OCI-LY1 (cell line): Measurements from ENCODE around the gene ELMO3.

Source experiments
- H2AFZ ChIP-seq: fragments of 200-600 bp; sonication (generic), shearing (Covaris generic); 2 replicates; pipeline ENCODE4 v1.6.0; 2014; ENCODE audit warnings: antibody characterized with exemption, mild to moderate bottlenecking, low read length
- H3F3A ChIP-seq: fragments of 200-600 bp; sonication (generic), shearing (Covaris generic); 2 replicates; pipeline ENCODE4 v1.6.0; 2014; ENCODE audit warnings: mild to moderate bottlenecking, antibody characterized with exemption, low read length, moderate library complexity; ENCODE audit not compliant: insufficient read depth
- H3K27ac ChIP-seq: fragments of 200-600 bp; sonication (generic); 2 replicates; pipeline ENCODE4 v1.5.1; 2014; ENCODE audit warnings: low read length, mixed run types, mild to moderate bottlenecking, low read depth; ENCODE audit not compliant: poor library complexity, severe bottlenecking
- H3K27me3 ChIP-seq: fragments of 200-600 bp; sonication (generic); 2 replicates; pipeline ENCODE4 v1.6.0; 2014; ENCODE audit warnings: antibody characterized with exemption, mild to moderate bottlenecking, low read length, moderate library complexity; ENCODE audit not compliant: insufficient read depth
- H3K36me3 ChIP-seq: fragments of 200-600 bp; sonication (generic); 2 replicates; pipeline ENCODE4 v1.6.1; 2014; ENCODE audit warnings: mild to moderate bottlenecking, antibody characterized with exemption, low read length, moderate library complexity, mixed read lengths; ENCODE audit not compliant: insufficient read depth
- H3K4me1 ChIP-seq: fragments of 200-600 bp; sonication (generic); 2 replicates; pipeline ENCODE4 v1.5.1; 2014; ENCODE audit warnings: mild to moderate bottlenecking, low read length, moderate library complexity; ENCODE audit not compliant: insufficient read depth, severe bottlenecking
- H3K4me2 ChIP-seq: fragments of 200-600 bp; sonication (generic), shearing (Covaris generic); 2 replicates; pipeline ENCODE4 v1.6.1; 2014; ENCODE audit warnings: low read length
- H3K4me3 ChIP-seq: fragments of 200-600 bp; sonication (generic); 2 replicates; pipeline ENCODE4 v1.5.1; 2014; ENCODE audit warnings: low read length, low read depth, mild to moderate bottlenecking, mixed read lengths; ENCODE audit not compliant: poor library complexity, severe bottlenecking
- H3K79me2 ChIP-seq: fragments of 200-600 bp; shearing (Covaris generic); 2 replicates; pipeline ENCODE4 v1.6.1; 2016; ENCODE audit warnings: mixed run types, low read length, mixed read lengths; ENCODE audit not compliant: insufficient read depth
- H3K9ac ChIP-seq: fragments of 200-600 bp; sonication (generic), shearing (Covaris generic); 2 replicates; pipeline ENCODE4 v1.6.1; 2014; ENCODE audit warnings: mild to moderate bottlenecking, low read length, mixed read lengths
- H3K9me2 ChIP-seq: fragments of 200-600 bp; sonication (generic), shearing (Covaris generic); 2 replicates; pipeline ENCODE4 v1.6.1; 2014; ENCODE audit warnings: low read depth, mild to moderate bottlenecking, low read length, mixed read lengths
- H3K9me3 ChIP-seq: fragments of 200-600 bp; shearing (Covaris generic); 2 replicates; pipeline ENCODE4 v1.6.1; 2014; ENCODE audit warnings: low read length, mixed read lengths
- H4K20me1 ChIP-seq: fragments of 200-600 bp; sonication (generic), shearing (Covaris generic); 2 replicates; pipeline ENCODE4 v1.6.0; 2016; ENCODE audit warnings: mild to moderate bottlenecking, low read length; ENCODE audit not compliant: insufficient read depth
- CTCF ChIP-seq: fragments of 200-600 bp; sonication (generic), shearing (Covaris generic); IDR thresholded peaks from 2 replicates; pipeline ENCODE4 v1.5.1; 2017; ENCODE audit warnings: mild to moderate bottlenecking, antibody characterized with exemption, low read length, moderate library complexity, mixed read lengths
- EZH2 ChIP-seq: fragments of 200-600 bp; sonication (generic), shearing (Covaris generic); IDR thresholded peaks from 2 replicates; pipeline ENCODE4 v1.8.0; 2017; ENCODE audit warnings: borderline replicate concordance, mixed run types, mild to moderate bottlenecking, antibody characterized with exemption, low read length, moderate library complexity, mixed read lengths

ELMO3 gene

GRCh38 chr16:67211674-67212073, 12.7 kb downstream of the ELMO3 start:
- H3K4me3 ChIP-seq, result no peak overlapping the region
- no peak overlapping the region for H3K9ac ChIP-seq
- no peaks in the 10 kb centered on the region for H3K9me3 ChIP-seq
- no peaks in the 10 kb centered on the region for H4K20me1 ChIP-seq
- H3F3A ChIP-seq, result no peaks in the 10 kb centered on the region
- H3K4me2 ChIP-seq, result no peak overlapping the region
- H2AFZ ChIP-seq, result no peak overlapping the region
- no peak overlapping the region for H3K27ac ChIP-seq
- no peak for TF ChIP-seq EZH2
- no peak for TF ChIP-seq CTCF
- H3K9me2 ChIP-seq, result no peaks in the 10 kb centered on the region
- H3K79me2 ChIP-seq, result no peaks in the 10 kb centered on the region
- no peaks in the 10 kb centered on the region for H3K27me3 ChIP-seq
- no peaks in the 10 kb centered on the region for H3K36me3 ChIP-seq
- H3K4me1 ChIP-seq, result no peaks in the 10 kb centered on the region

- Histone ChIP-seq H3K4me2 (no peak overlapping the region), H3K9ac (no peak overlapping the region), H3K27ac (no peak overlapping the region), H2AFZ (no peak overlapping the region), H3K9me3 (no peaks in the 10 kb centered on the region), H3K79me2 (no peaks in the 10 kb centered on the region), H3K36me3 (no peaks in the 10 kb centered on the region), H3K27me3 (no peaks in the 10 kb centered on the region), H3F3A (no peaks in the 10 kb centered on the region), H4K20me1 (no peaks in the 10 kb centered on the region), H3K4me3 (no peak overlapping the region), H3K9me2 (no peaks in the 10 kb centered on the region), H3K4me1 (no peaks in the 10 kb centered on the region)
- TF ChIP-seq EZH2 (no peak), CTCF (no peak)
These were observed 13.8 kb downstream of the ELMO3 start for GRCh38 chr16:67212766-67213165.

- no peak overlapping the region for H3K27ac ChIP-seq
- no peak overlapping the region for H3K4me2 ChIP-seq
- no peaks in the 10 kb centered on the region for H3K27me3 ChIP-seq
- no peaks in the 10 kb centered on the region for H3K4me1 ChIP-seq
- H3K9me2 ChIP-seq, result no peaks in the 10 kb centered on the region
- no peaks in the 10 kb centered on the region for H4K20me1 ChIP-seq
- H3K79me2 ChIP-seq, result no peaks in the 10 kb centered on the region
- H2AFZ ChIP-seq, result no peak overlapping the region
- H3F3A ChIP-seq, result no peaks in the 10 kb centered on the region
- H3K4me3 ChIP-seq, result no peak overlapping the region
- H3K9ac ChIP-seq, result no peak overlapping the region
- no peaks in the 10 kb centered on the region for H3K9me3 ChIP-seq
- TF ChIP-seq EZH2, result no peak
- no peak for TF ChIP-seq CTCF
- H3K36me3 ChIP-seq, result no peaks in the 10 kb centered on the region
These were observed 14.5 kb downstream of the ELMO3 start for GRCh38 chr16:67213197-67214019.
